NOMO-1 (cell line): Measurements from ENCODE around the gene CXCL6.

Source experiments
- DNase-seq, 2 experiments: peaks; one replicate each; lab custom pipeline; 2025; ENCODE audit not compliant: unreplicated experiment in 2 of 2; lab: John Stamatoyannopoulos, UW

The CXCL6 gene

GRCh38 chr4:73836373-73837279, at the start of gene CXCL6:
CXCL6 (plus strand) TSS chr4:73836678; CDS start chr4:73836751, 73 bp downstream.
- peak in 1 of 2 experiments; percentile 18 for DNase-seq

GRCh38 chr4:73788411-73788810, 48.1 kb upstream of the CXCL6 start:
- DNase-seq, result no peak

- DNase-seq, result no peak
These were observed 37.6 kb upstream of the CXCL6 start for GRCh38 chr4:73798842-73799241.

DNA sequence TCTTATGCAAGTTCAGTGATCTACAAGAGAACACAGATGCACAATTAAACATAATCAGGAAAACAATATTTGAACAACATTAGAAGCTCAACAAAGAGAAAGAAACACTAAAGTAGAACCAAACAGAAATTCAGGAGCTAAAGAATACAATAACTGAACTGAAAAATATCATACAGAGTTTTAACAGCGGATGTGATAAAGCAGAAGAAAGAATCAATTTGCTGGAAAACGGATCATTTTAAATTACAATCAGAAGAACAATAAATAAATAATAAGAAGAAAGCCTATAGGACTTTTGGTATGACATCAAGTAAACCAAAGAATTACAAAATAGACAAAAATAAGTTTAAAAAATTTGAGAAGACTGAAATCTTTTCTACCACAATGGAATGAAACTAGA, 36.3 kb upstream of the CXCL6 start:
- no peak for DNase-seq

- no peak for DNase-seq
These were observed 34.8 kb upstream of the CXCL6 start for GRCh38 chr4:73801692-73802091.

- no peak for DNase-seq
These were observed 33.3 kb upstream of the CXCL6 start for GRCh38 chr4:73803213-73803612.

DNA sequence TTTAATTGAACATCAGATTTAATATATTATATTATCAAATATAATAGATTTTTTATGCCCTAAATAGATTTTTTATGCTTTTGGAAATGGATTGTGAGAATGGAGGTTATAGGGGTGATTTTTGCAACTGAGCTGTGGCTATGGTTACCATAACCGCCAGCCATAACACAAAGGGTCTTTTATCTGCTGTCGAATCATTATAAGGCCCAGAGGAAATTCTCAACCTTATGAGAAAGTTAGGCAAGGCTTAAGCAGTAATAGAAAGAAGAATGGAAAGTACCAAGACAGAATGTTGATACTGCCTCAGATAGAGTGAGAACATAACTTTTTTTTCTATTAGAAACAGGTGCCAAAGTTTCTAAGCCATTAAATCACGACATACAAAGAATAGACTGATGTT, 26.3 kb upstream of the CXCL6 start:
- DNase-seq, result no peak

- DNase-seq, result no peak
These were observed 24.6 kb upstream of the CXCL6 start for GRCh38 chr4:73811841-73812240.

DNA sequence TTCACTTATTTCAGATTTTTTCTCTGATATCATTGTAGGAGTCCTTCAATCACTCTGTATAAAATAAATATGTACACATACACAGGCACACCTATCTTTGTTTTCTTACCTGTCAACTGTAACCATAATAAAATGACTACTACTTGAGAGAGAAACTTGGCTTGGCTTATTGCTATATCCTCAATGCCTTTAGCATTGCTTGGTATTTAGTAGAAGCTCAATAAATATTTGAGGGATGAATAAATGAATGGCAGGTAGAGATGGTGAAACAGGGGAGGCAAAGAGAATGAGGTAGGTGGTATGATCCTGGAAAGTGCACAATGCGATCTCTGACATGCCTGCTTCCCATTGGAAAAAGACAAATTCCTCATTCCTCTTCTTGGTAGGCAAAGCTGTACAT, 21.8 kb upstream of the CXCL6 start:
- DNase-seq, result no peak

DNA sequence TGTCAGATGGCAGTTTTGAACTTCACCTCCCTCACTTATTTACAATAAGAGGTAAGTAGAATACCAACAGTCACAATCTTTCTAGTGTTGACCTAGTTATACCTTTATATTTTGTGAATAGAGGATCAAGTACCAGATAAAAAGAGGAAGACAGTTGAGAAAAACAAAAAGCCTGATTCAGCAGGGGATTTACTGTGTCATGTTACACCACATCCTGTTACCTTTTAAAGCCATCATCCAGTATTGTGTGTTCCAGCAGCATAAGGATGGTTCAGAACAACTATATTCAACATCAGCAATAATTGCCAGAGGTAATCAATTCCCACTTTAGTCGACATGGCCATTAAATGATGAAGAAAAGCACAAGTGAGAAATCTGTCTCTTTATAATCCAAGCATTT, 21.3 kb upstream of the CXCL6 start:
- peak in 1 of 2 experiments; percentile 76 for DNase-seq

DNA sequence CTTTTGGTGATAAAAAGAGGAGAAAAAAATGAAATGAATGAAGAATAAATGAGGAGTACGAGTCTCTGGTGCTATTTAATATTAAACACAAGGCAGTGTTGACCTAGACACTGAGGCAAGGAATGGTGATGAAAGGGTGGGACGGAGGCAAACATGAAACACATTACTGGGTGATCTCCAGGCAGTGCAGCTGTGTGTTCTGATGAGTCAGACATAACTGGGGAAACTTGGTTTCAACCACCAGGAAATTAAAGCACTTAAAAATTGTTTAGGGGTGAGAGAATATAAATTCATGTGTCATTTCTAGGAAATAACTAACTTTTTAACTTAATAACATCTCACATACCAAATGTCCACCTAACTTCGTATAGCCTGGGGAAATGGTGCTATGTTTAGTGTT, 19.7 kb upstream of the CXCL6 start:
- DNase-seq, result no peak

DNA sequence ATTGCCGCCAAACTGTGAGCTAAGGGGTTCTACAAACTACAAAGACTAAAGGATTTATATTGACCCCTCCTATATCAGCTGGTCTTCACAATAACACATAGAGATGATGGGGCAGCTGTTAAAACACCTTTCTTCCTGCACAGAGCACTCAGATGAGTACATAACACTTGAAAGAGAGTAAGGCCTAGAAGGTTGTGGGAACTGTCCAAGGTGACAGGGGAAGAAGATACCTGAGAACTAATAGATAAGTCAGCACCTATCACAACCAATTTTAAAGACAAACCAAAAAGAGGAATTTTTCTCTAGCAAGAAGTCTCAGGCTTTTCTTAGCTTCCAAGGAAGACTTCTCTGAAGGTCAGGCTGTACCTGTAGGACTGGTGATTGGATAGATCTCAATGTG, 19.1 kb upstream of the CXCL6 start:
- DNase-seq, result no peak

GRCh38 chr4:73821325-73821724, 15.2 kb upstream of the CXCL6 start:
- DNase-seq, result no peak

DNA sequence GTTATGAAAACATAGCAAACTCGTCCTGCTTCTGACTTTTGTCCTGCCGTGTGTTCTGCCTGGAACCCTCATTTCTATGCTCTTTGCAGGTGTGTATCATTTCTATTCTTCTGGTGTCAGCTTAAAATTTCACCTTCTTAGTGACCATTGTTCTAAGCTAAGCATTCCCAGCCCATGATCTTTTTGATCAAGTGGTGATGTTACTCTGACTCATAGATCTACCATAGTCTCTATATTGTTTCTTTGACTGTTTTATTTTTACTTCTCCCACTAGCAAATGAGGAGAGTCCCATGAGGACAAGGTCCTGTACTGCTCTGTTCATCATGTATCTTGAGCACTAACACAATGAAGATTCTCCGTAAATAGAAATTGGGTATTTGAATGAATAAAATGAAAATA, 14.1 kb upstream of the CXCL6 start:
- no peak for DNase-seq

- DNase-seq, result peak in 1 of 2 experiments; percentile 25
These were observed 13.5 kb upstream of the CXCL6 start for GRCh38 chr4:73822812-73823504.

DNA sequence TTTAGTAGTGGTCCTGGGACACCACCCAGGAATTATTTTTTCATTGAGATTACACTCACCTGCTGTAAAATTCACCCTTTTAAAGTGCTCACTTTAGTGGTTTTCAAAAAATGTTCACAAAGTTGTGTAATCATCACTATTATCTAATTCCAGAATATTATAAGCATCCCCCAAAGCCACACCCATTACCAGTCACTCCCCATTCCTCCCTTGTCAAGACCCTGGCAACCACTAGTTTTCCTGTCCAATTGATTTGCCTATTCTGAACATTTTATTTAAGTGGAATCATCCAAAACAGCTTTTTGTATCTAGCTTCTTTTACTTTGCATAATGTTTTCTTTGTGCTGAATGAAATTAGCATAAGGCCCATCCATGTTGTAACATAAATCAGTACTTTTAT, 12.7 kb upstream of the CXCL6 start:
- no peak for DNase-seq

DNA sequence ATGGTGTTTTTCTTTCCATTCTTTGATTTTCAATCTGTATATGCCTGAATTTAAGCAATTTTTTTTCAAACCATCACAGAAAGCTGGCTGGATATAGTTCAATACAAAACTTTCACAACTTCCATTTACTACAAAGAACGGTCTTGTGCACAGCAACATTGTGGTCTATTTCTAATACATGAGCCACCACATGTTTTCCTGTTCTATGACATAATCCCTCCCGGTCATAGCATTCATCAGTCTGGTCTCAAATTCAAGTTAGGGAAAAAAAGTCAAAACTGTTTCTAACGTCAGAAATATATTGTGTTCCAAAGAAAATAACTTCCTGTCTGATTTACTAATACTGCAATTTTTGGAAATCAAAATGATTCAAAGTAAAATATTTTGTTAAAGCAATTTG, 7.5 kb upstream of the CXCL6 start:
- DNase-seq, result peak; percentile 29 to 76

GRCh38 chr4:73831569-73831968, 4.9 kb upstream of the CXCL6 start:
- DNase-seq, result no peak

DNA sequence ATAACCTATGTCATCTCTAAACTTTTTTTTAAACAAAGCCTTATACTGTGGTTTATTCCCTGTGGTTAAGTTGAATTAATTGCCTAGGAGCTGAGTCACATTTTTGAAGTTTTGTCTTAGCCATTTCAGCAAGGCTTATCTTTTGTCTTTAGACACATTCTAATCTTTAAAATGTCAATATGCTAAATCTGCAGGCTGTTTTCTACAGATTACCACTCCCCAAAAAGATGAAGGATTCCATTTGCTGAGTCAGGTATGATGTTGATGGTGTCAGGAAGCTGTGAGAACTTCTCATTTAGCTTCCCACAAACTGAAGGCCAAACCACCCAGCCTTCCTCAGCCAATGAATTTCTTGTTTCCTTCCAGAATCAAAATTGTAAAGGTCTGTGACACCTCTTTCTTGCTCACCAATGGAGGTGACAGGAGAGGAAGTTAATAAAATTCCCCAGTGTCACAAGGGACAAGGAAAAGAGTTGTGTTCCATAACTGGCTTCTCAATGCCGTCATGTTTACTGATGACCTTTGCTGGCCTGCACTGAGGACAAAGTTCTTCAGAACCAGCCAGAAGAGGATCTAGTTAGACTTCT, 3.7 kb upstream of the CXCL6 start:
- DNase-seq, result no peak

DNA sequence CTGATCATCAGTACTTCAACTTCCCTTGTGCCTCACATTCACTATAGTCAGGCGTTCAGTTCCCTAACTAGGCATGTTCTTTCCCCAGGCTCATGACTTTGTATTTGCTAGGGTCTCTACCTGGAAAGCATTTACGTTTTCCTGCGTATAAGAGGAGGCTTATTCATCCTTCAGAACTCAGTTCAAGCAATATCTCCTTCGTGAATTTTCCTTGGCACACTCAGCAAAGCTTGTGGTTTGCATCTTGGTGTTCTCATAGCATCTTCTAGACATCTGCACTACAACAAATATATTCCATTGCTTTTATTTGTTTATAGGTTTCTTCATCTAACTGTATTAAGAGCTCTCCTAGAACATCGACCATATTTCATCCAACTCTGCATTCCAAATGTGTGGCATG, 2.6 kb downstream of the CXCL6 start:
- DNase-seq, result no peak

DNA sequence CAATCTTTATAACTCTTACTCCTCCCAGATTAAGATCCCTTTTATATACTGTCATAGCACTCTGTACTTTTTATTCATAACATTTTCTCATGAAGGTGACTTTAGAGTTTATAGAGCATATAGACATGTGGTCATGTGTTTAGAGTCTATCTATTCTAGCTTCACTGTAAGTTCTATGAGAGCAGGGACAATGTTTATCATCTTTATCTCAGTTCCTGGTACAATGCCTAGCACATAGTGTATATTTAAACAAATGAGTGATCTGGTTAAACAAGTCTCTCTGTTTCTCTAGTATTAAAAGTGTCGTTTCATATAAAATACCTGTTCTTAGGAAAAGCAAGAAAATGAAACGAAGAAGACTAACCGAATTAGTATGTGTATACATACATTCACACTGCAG, 3.2 kb downstream of the CXCL6 start:
- DNase-seq, result no peak
